Measurements from ENCODE around the gene DLGAP5. TPM values are rescaled to one million over a fixed set of nuclear protein-coding genes. Genes with fewer than 3 reads are reported as not detected.

The DLGAP5 gene
- total and polyA plus RNA-seq, 4 donors = 0.13 to 1.1 (median 0.63) TPM; not detected in 1

- H3K4me3 ChIP-seq (ENCODE audit: low read length in 2 of 2) = no peak overlapping the region
- no peaks in the 10 kb centered on the region for H3K36me3 ChIP-seq (ENCODE audit: control insufficient read depth in 1 of 2, insufficient read depth in 2 of 2, low read length in 1 of 2)
- H3K27ac ChIP-seq (ENCODE audit: low read depth in 1 of 2, low read length in 2 of 2) = no peak overlapping the region
- no peaks in the 10 kb centered on the region for H3K27me3 ChIP-seq (ENCODE audit: control insufficient read depth in 1 of 2, insufficient read depth in 2 of 2, low read length in 1 of 2)
- no peaks in the 10 kb centered on the region for H3K4me1 ChIP-seq (ENCODE audit: control insufficient read depth in 1 of 2, insufficient read depth in 2 of 2, low read length in 2 of 2)
- ATAC-seq (ENCODE audit: low FRiP score) (no peak), DNase-seq (no peak)
- intact Hi-C loops (cut with DNase I) = no loop called here
- H3K9me3 ChIP-seq (ENCODE audit: control insufficient read depth, low read length) = no peaks in the 10 kb centered on the region
- 66 to 71% methylated on average over 11 of the region's 11 CpGs for WGBS, 2 donors
Measured at GRCh38 chr14:55116246-55117030, 74.9 kb downstream of the DLGAP5 start.

GRCh38 chr14:55115861-55116245 lies 75.5 kb downstream of the DLGAP5 start:
- DNase-seq (no peak), ATAC-seq (ENCODE audit: low FRiP score) (no peak)
- no peaks in the 10 kb centered on the region for H3K27me3 ChIP-seq (ENCODE audit: control insufficient read depth in 1 of 2, insufficient read depth in 2 of 2, low read length in 1 of 2)
- WGBS, 2 donors = 93 to 96% methylated on average over 4 of the region's 4 CpGs
- intact Hi-C loops (cut with DNase I) = no loop called here
- H3K9me3 ChIP-seq (ENCODE audit: control insufficient read depth, low read length) = no peaks in the 10 kb centered on the region
- no peak overlapping the region for H3K27ac ChIP-seq (ENCODE audit: low read depth in 1 of 2, low read length in 2 of 2)
- no peak overlapping the region for H3K4me3 ChIP-seq (ENCODE audit: low read length in 2 of 2)
- H3K4me1 ChIP-seq (ENCODE audit: control insufficient read depth in 1 of 2, insufficient read depth in 2 of 2, low read length in 2 of 2) = no peaks in the 10 kb centered on the region
- H3K36me3 ChIP-seq (ENCODE audit: control insufficient read depth in 1 of 2, insufficient read depth in 2 of 2, low read length in 1 of 2) = no peaks in the 10 kb centered on the region

- Histone ChIP-seq H3K4me3 (ENCODE audit: low read length in 2 of 2) (no peak overlapping the region), H3K36me3 (ENCODE audit: control insufficient read depth in 1 of 2, insufficient read depth in 2 of 2, low read length in 1 of 2) (no peaks in the 10 kb centered on the region), H3K9me3 (ENCODE audit: control insufficient read depth, low read length) (no peaks in the 10 kb centered on the region), H3K4me1 (ENCODE audit: control insufficient read depth in 1 of 2, insufficient read depth in 2 of 2, low read length in 2 of 2) (no peaks in the 10 kb centered on the region), H3K27me3 (ENCODE audit: control insufficient read depth in 1 of 2, insufficient read depth in 2 of 2, low read length in 1 of 2) (no peaks in the 10 kb centered on the region), H3K27ac (ENCODE audit: low read depth in 1 of 2, low read length in 2 of 2) (no peak overlapping the region)
- intact Hi-C loops (cut with DNase I) = no loop called here
- WGBS, 2 donors = 74 to 82% methylated on average over 3 of the region's 3 CpGs
- ATAC-seq (ENCODE audit: low FRiP score) = no peak
- no peak for DNase-seq
Measured at GRCh38 chr14:55115460-55115859, 75.9 kb downstream of the DLGAP5 start.

DNA sequence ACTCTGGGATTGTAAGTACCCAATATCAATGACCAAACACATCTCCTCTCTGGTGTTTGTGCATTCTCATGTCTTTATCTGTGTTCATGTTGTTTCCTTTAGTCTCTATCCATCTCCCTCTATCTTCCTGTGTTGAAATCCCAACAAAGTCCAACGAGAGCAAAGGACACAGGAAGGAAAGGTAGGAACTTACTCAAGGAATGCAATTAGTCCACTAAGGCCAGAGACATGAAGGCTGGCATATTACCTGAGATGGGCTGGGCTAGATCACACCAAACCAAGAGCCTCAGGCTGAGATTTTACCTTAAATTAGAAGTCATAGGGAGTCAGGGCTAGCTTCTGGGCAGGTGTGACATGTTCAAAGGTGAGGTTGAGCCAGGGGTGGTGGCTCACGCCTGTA lies 76.7 kb downstream of the DLGAP5 start:
- no peak for ATAC-seq (ENCODE audit: low FRiP score)
- 83 to 98% methylated on average over 2 of the region's 2 CpGs for WGBS, 2 donors
- intact Hi-C loops (cut with DNase I) = no loop called here

DNA sequence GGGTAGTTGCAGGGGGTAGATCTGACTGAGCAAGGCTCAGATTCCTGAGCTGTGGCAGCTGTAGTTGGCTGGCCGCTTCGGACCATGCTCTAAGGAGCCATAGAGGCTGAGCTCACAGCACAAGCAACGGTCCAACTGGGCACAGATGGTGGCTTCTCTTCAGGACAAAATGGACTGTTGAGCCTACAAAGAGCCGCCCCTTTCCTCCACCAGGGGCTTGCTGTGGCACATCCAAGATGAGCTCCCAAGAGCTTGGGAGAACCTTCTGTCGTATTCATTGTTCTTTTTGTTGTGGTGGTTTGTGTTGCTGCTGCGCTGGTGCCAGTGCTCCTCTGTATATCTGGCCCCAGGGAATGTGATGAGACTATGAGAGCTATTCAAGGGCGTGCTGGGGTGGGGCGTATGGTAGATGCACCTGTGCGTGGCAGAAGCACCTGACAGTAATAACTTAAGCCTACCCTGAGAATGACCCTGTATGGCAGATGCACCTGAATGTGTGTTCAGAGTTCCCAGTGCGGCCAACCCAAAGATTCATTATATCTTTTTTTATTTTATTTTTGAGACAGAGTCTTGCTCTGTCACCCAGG lies 80.2 kb downstream of the DLGAP5 start:
- no peaks in the 10 kb centered on the region for H3K9me3 ChIP-seq (ENCODE audit: control insufficient read depth, low read length)
- H3K27me3 ChIP-seq (ENCODE audit: control insufficient read depth in 1 of 2, insufficient read depth in 2 of 2, low read length in 1 of 2) = no peaks in the 10 kb centered on the region
- 96% methylated on average over 10 of the region's 10 CpGs for WGBS, 2 donors
- DNase-seq = no peak
- intact Hi-C loops (cut with DNase I) = no loop called here
- no peak overlapping the region for H3K4me3 ChIP-seq (ENCODE audit: low read length in 2 of 2)
- no peaks in the 10 kb centered on the region for H3K4me1 ChIP-seq (ENCODE audit: control insufficient read depth in 1 of 2, insufficient read depth in 2 of 2, low read length in 2 of 2)
- H3K36me3 ChIP-seq (ENCODE audit: control insufficient read depth in 1 of 2, insufficient read depth in 2 of 2, low read length in 1 of 2) = no peaks in the 10 kb centered on the region
- ATAC-seq (ENCODE audit: low FRiP score) = no peak
- no peak overlapping the region for H3K27ac ChIP-seq (ENCODE audit: low read depth in 1 of 2, low read length in 2 of 2)

More for the DNA sequence above, 76.7 kb downstream of the DLGAP5 start:
- Histone ChIP-seq H3K27me3 (ENCODE audit: control insufficient read depth in 1 of 2, insufficient read depth in 2 of 2, low read length in 1 of 2) (no peaks in the 10 kb centered on the region), H3K4me1 (ENCODE audit: control insufficient read depth in 1 of 2, insufficient read depth in 2 of 2, low read length in 2 of 2) (no peaks in the 10 kb centered on the region), H3K36me3 (ENCODE audit: control insufficient read depth in 1 of 2, insufficient read depth in 2 of 2, low read length in 1 of 2) (no peaks in the 10 kb centered on the region), H3K27ac (ENCODE audit: low read depth in 1 of 2, low read length in 2 of 2) (no peak overlapping the region), H3K9me3 (ENCODE audit: control insufficient read depth, low read length) (no peaks in the 10 kb centered on the region), H3K4me3 (ENCODE audit: low read length in 2 of 2) (no peak overlapping the region)
- no peak for DNase-seq

- no peaks in the 10 kb centered on the region for H3K9me3 ChIP-seq (ENCODE audit: control insufficient read depth, low read length)
- intact Hi-C loops (cut with DNase I) = no loop called here
- WGBS, 2 donors = 100% methylated on average over 1 of the region's 1 CpG
Measured at GRCh38 chr14:55109836-55110235, 81.5 kb downstream of the DLGAP5 start.

GRCh38 chr14:55107766-55108554 lies 83.4 kb downstream of the DLGAP5 start:
- peaks cover 0 to 2% of the 10 kb centered on the region in 2 donors for H3K4me1 ChIP-seq (ENCODE audit: control insufficient read depth in 1 of 2, insufficient read depth in 2 of 2, low read length in 2 of 2)
- 4 to 5% methylated on average over 19 of the region's 19 CpGs for whole genome bisulfite sequencing, 2 donors
- H3K4me3 ChIP-seq (ENCODE audit: low read length in 2 of 2) = peak overlapping the region in 1 of 2 donors; percentile 10
- DNase-seq (peak; percentile 95), ATAC-seq (ENCODE audit: low FRiP score) (peak; percentile 97)
- H3K27ac ChIP-seq (ENCODE audit: low read depth in 1 of 2, low read length in 2 of 2) = peak overlapping the region; percentile 90 to 99
- no peaks in the 10 kb centered on the region for H3K36me3 ChIP-seq (ENCODE audit: control insufficient read depth in 1 of 2, insufficient read depth in 2 of 2, low read length in 1 of 2)
- H3K9me3 ChIP-seq (ENCODE audit: control insufficient read depth, low read length) = peaks cover 2% of the 10 kb centered on the region
- H3K27me3 ChIP-seq (ENCODE audit: control insufficient read depth in 1 of 2, insufficient read depth in 2 of 2, low read length in 1 of 2) = no peaks in the 10 kb centered on the region
- intact Hi-C loops (cut with DNase I) = no loop called here

More at GRCh38 chr14:55109836-55110235, 81.5 kb downstream of the DLGAP5 start:
- H3K36me3 ChIP-seq (ENCODE audit: control insufficient read depth in 1 of 2, insufficient read depth in 2 of 2, low read length in 1 of 2) = no peaks in the 10 kb centered on the region
- no peak overlapping the region for H3K4me3 ChIP-seq (ENCODE audit: low read length in 2 of 2)
- ATAC-seq (ENCODE audit: low FRiP score) (no peak), DNase-seq (no peak)
- no peaks in the 10 kb centered on the region for H3K27me3 ChIP-seq (ENCODE audit: control insufficient read depth in 1 of 2, insufficient read depth in 2 of 2, low read length in 1 of 2)
- no peaks in the 10 kb centered on the region for H3K4me1 ChIP-seq (ENCODE audit: control insufficient read depth in 1 of 2, insufficient read depth in 2 of 2, low read length in 2 of 2)
- no peak overlapping the region for H3K27ac ChIP-seq (ENCODE audit: low read depth in 1 of 2, low read length in 2 of 2)

DNA sequence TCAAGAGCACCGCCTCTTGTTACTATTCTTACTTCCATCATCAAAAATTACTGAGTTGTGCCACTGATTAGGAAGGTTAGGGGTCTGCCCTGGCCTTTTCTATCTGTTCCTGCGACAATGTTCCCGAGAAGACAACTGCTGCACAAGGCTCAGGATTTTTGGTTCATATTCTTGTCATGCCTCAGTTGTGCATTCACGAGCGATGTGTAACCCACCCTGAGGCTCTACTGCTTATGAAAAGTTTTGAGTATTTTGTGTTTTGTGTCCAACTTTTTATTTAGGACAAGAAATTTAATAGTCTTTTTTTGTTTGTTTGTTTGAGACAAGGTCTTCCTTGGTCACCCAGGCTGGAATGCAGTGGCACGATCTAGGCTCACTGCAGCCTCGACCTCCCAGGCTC lies 85.4 kb downstream of the DLGAP5 start:
- WGBS, 2 donors = 62 to 68% methylated on average over 7 of the region's 7 CpGs
- ATAC-seq (ENCODE audit: low FRiP score) (no peak), DNase-seq (no peak)
- Histone ChIP-seq H3K27ac (ENCODE audit: low read depth in 1 of 2, low read length in 2 of 2) (peak overlapping the region; percentile 3 to 7), H3K27me3 (ENCODE audit: control insufficient read depth in 1 of 2, insufficient read depth in 2 of 2, low read length in 1 of 2) (no peaks in the 10 kb centered on the region), H3K4me3 (ENCODE audit: low read length in 2 of 2) (no peak overlapping the region), H3K9me3 (ENCODE audit: control insufficient read depth, low read length) (peaks cover 2% of the 10 kb centered on the region), H3K36me3 (ENCODE audit: control insufficient read depth in 1 of 2, insufficient read depth in 2 of 2, low read length in 1 of 2) (no peaks in the 10 kb centered on the region), H3K4me1 (ENCODE audit: control insufficient read depth in 1 of 2, insufficient read depth in 2 of 2, low read length in 2 of 2) (peaks cover 0 to 3% of the 10 kb centered on the region in 2 donors)
- intact Hi-C loops (cut with DNase I) = no loop called here
